HEK293T (cell line): ENCODE measurements around the gene POGLUT3.

ENCODE experiments used
- CTCF ChIA-PET: fragments of 350-600 bp; formaldehyde crosslinking; extraction: SDS; loops from one replicate; lab custom pipeline; 2021; ENCODE audit warnings: antibody characterized with exemption, inconsistent platforms; lab: Yijun Ruan, JAX
- POLR2A ChIA-PET: fragments of 350-600 bp; formaldehyde crosslinking; extraction: SDS; loops from one replicate; lab custom pipeline; 2020; ENCODE audit warnings: antibody characterized with exemption, inconsistent platforms; lab: Yijun Ruan, JAX
- DNase-seq: peaks from one replicate; pipeline ENCODE4 v3.0.0; 2012; ENCODE audit warnings: mixed read lengths; ENCODE audit errors: extremely low spot score
- ARNT ChIP-seq: fragments of 450-650 bp; IDR thresholded peaks from 2 replicates; pipeline ENCODE4 v1.6.1; 2017; ENCODE audit warnings: mild to moderate bottlenecking
- BHLHE40 ChIP-seq: fragments of 450-650 bp; IDR thresholded peaks from 2 replicates; pipeline ENCODE4 v1.6.1; 2016; ENCODE audit warnings: mild to moderate bottlenecking, moderate library complexity, borderline replicate concordance
- CTBP1 ChIP-seq: fragments of 450-650 bp; IDR thresholded peaks from 2 replicates; pipeline ENCODE4 v1.6.1; 2016; ENCODE audit warnings: borderline replicate concordance
- ELF4 ChIP-seq: fragments of 450-650 bp; IDR thresholded peaks from 2 replicates; pipeline ENCODE4 v1.6.1; 2017; ENCODE audit warnings: antibody characterized with exemption
- FOXA1 ChIP-seq: fragments of 450-650 bp; IDR thresholded peaks from 2 replicates; pipeline ENCODE4 v1.6.1; 2016; ENCODE audit warnings: mild to moderate bottlenecking
- FOXK2 ChIP-seq: fragments of 450-650 bp; IDR thresholded peaks from 2 replicates; pipeline ENCODE4 v1.6.1; 2016; ENCODE audit warnings: mild to moderate bottlenecking
- FOXM1 ChIP-seq: fragments of 450-650 bp; IDR thresholded peaks from 2 replicates; pipeline ENCODE4 v1.6.1; 2017; ENCODE audit warnings: mild to moderate bottlenecking, borderline replicate concordance
- HDGF ChIP-seq: fragments of 450-650 bp; IDR thresholded peaks from 2 replicates; pipeline ENCODE4 v1.6.1; 2017; ENCODE audit warnings: antibody characterized with exemption, borderline replicate concordance
- L3MBTL2 ChIP-seq: fragments of 450-650 bp; conservative IDR thresholded peaks from 2 replicates; pipeline ENCODE4 v1.6.1; 2016; ENCODE audit warnings: mild to moderate bottlenecking
- LEF1 ChIP-seq: fragments of 450-650 bp; IDR thresholded peaks from 2 replicates; pipeline ENCODE4 v1.6.1; 2017; ENCODE audit warnings: mild to moderate bottlenecking, borderline replicate concordance
- NFRKB ChIP-seq: fragments of 450-650 bp; IDR thresholded peaks from 2 replicates; pipeline ENCODE4 v1.6.1; 2016; ENCODE audit warnings: mild to moderate bottlenecking, moderate library complexity
- SP1 ChIP-seq: fragments of 450-650 bp; IDR thresholded peaks from 2 replicates; pipeline ENCODE4 v1.6.1; 2017
- SUZ12 ChIP-seq: fragments of 450-650 bp; IDR thresholded peaks from 2 replicates; pipeline ENCODE4 v1.6.1; 2016; ENCODE audit warnings: mild to moderate bottlenecking
- TARDBP ChIP-seq: fragments of 450-650 bp; IDR thresholded peaks from 2 replicates; pipeline ENCODE4 v1.6.1; 2016
- ZNF384 ChIP-seq: fragments of 450-650 bp; IDR thresholded peaks from 2 replicates; pipeline ENCODE4 v1.6.1; 2016
- TF ChIP-seq, protein P1 (sequence below): fragments of 450-650 bp; IDR thresholded peaks from 2 replicates; pipeline ENCODE4 v1.6.1; 2016

The POGLUT3 gene

GRCh38 chr11:108524422-108524821, 26.2 kb upstream of the POGLUT3 start:
- no peak for TF ChIP-seq CTBP1
- no peak for TF ChIP-seq ELF4
- TF ChIP-seq HDGF = no peak
- no peak for TF ChIP-seq NFRKB
- no peak for TF ChIP-seq ARNT
- no peak for DNase-seq
- CTCF ChIA-PET = no interaction called here
- POLR2A ChIA-PET = no interaction called here

GRCh38 chr11:108522318-108522717, 24.1 kb upstream of the POGLUT3 start:
- DNase-seq = no peak
- POLR2A ChIA-PET = no interaction called here
- no peak for TF ChIP-seq FOXM1
- CTCF ChIA-PET = no interaction called here

DNA sequence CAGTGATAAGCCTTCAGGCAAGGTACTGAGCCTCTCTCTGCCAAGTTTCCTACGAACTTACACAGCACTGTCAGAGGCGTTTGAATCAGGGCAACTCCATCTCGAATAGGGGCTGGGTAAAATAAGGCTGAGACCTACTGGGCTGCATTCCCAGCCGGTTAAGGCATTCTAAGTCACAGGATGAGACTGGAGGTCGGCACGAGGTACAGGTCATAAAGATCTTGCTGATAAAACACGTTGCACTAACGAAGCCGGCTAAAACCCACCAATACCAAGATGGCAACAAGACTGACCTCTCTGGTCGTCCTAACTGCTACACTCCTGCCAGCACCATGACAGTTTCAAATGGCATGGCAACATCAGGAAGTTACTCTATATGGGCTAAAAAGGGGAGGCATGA, 20.4 kb upstream of the POGLUT3 start:
- DNase-seq = no peak
- POLR2A ChIA-PET = no interaction called here
- CTCF ChIA-PET = no interaction called here
- no peak for TF ChIP-seq SUZ12
- TF ChIP-seq SP1 = no peak
- TF ChIP-seq FOXK2 = no peak
- TF ChIP-seq CTBP1 = no peak
- TF ChIP-seq LEF1 = no peak
- no peak for TF ChIP-seq FOXM1
- TF ChIP-seq ELF4 = no peak
- TF ChIP-seq HDGF = no peak
- no peak for TF ChIP-seq ZNF384
- no peak for TF ChIP-seq NFRKB
- TF ChIP-seq, protein P1, sequence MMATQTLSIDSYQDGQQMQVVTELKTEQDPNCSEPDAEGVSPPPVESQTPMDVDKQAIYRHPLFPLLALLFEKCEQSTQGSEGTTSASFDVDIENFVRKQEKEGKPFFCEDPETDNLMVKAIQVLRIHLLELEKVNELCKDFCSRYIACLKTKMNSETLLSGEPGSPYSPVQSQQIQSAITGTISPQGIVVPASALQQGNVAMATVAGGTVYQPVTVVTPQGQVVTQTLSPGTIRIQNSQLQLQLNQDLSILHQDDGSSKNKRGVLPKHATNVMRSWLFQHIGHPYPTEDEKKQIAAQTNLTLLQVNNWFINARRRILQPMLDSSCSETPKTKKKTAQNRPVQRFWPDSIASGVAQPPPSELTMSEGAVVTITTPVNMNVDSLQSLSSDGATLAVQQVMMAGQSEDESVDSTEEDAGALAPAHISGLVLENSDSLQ = no peak
- TF ChIP-seq ARNT = no peak
- TF ChIP-seq FOXA1 = no peak
- no peak for TF ChIP-seq TARDBP
- no peak for TF ChIP-seq L3MBTL2
- no peak for TF ChIP-seq BHLHE40

- POLR2A ChIA-PET = no interaction called here
- CTCF ChIA-PET = interaction anchor here (0.7 kb wide), 1 partner anchor 173 kb away, joined by 8 read pairs; no protein-coding TSS in a partner anchor
- DNase-seq = no peak
- TF ChIP-seq SP1 (no peak), ZNF384 (no peak), ELF4 (no peak), NFRKB (no peak), L3MBTL2 (no peak), BHLHE40 (no peak), SUZ12 (no peak), FOXA1 (no peak), FOXK2 (no peak), HDGF (no peak), CTBP1 (no peak), LEF1 (no peak), FOXM1 (no peak), ARNT (no peak), TARDBP (no peak)
- TF ChIP-seq, protein P1 = no peak
Observed at GRCh38 chr11:108516125-108516524, 17.9 kb upstream of the POGLUT3 start.

DNA sequence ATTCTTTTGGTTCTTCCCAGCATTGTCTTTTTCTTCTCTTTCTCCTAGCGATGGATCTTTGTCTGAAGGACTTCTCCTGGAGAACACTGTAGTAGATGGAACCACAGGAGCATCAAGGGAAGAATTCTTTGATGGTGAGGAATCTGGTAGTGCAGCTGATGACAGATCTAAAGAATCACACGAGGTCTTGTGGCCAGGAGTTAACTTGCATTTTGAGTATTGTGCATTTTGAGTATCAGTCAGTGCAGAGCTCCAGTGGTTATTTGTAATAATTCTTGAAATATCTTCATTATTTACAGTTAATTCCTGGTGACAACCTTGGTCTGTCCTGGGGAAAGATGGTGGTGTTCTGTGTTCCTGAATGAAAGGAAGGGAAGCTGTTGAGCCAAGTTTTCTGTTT, 14.5 kb upstream of the POGLUT3 start:
- POLR2A ChIA-PET = no interaction called here
- CTCF ChIA-PET = no interaction called here
- TF ChIP-seq, protein P1 = no peak
- TF ChIP-seq FOXA1 (no peak), FOXM1 (no peak), FOXK2 (no peak), L3MBTL2 (no peak), NFRKB (no peak), SUZ12 (no peak), CTBP1 (no peak), ZNF384 (no peak), TARDBP (no peak), BHLHE40 (no peak), SP1 (no peak), ELF4 (no peak), HDGF (no peak), LEF1 (no peak), ARNT (no peak)
- no peak for DNase-seq

DNA sequence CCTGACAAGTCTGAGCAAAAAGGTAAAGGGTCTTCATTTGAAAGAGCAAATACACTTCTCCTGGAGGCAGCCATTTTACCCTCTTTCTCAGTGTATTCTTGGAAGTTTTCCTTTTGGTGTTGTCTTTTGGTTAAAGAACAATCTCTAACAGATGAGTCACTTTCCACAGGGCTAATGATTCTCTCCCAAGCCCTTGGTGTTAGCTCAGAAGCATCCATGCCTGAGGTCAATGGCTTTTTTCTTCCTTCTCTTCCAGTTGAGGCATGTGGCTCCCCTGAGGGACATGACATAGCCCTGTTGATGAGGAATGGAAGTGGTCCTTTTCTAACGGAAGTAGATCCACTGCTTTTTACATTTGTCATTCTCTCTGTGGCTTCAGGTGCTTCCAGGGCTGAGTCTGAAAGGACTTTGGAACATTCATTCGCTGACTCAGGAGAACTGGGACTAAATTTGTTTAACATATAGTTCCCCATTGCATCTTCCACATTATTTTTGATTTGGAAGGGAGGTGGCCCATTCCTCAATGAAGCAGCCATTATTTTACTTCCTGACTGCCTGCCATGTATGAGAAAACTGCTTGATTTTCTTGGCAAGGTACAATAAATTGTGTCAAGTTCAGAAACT, 13.8 kb upstream of the POGLUT3 start:
- ChIA-PET POLR2A (no interaction called here), CTCF (no interaction called here)
- TF ChIP-seq CTBP1 (no peak), L3MBTL2 (no peak), FOXK2 (no peak), FOXA1 (no peak), FOXM1 (no peak), HDGF (no peak), SUZ12 (no peak)
- TF ChIP-seq, protein P1 = no peak
- DNase-seq = no peak
